Esophagus squamous epithelium (tissue), 5 donors: Measurements from ENCODE around the gene PLCXD3. TPM values are rescaled to one million over a fixed set of nuclear protein-coding genes. Genes with fewer than 3 reads are reported as not detected.

ENCODE experiments used
- DNase-seq: peaks from one replicate; lab custom pipeline; 2025; lab: John Stamatoyannopoulos, UW
- H3K27ac ChIP-seq, 4 donors: fragments of 200-600 bp; sonication (generic); one replicate each; pipeline ENCODE4 v1.5.1; 2016 to 2019; ENCODE audit warnings: mild to moderate bottlenecking in 1 of 4
- H3K27me3 ChIP-seq, 4 donors: fragments of 200-600 bp; sonication (generic); 1 replicate in 3 of 4; 2 replicates in 1 of 4; pipeline versions ENCODE4 v1.5.1 to v1.6.0; 2017 to 2021; ENCODE audit warnings: antibody characterized with exemption in 1 of 4
- H3K36me3 ChIP-seq, 3 donors: fragments of 200-600 bp; sonication (generic); one replicate each; pipeline ENCODE4 v1.5.1; 2016 to 2019
- H3K4me1 ChIP-seq, 3 donors: fragments of 200-600 bp; sonication (generic); one replicate each; pipeline ENCODE4 v1.5.1; 2017 to 2019
- H3K4me3 ChIP-seq, 4 donors: fragments of 200-600 bp; sonication (generic); 1 replicate in 3 of 4; 2 replicates in 1 of 4; pipeline ENCODE4 v1.5.1; 2016 to 2019; ENCODE audit warnings: mild to moderate bottlenecking in 2 of 4, moderate library complexity in 1 of 4
- H3K9me3 ChIP-seq, 3 donors: fragments of 200-600 bp; sonication (generic); one replicate each; pipeline ENCODE4 v1.5.1; 2016 to 2019
- POLR2A ChIP-seq, 4 donors: fragments of 450-650 bp; IDR thresholded peaks; one replicate each; pipeline ENCODE4 v1.6.1; 2017; ENCODE audit warnings: antibody characterized with exemption in 4 of 4, mild to moderate bottlenecking in 4 of 4, moderate library complexity in 3 of 4
- WGBS, 2 donors: methylation state at CpG; one replicate each; pipeline ENCODE4 v1.1.5; 2018; 5-methylcytosine and 5-hydroxymethylcytosine counted together
- intact Hi-C: fragments of 100-400 bp; cut with DNase I; formaldehyde crosslinking; loops from one replicate; pipeline ENCODE4 v1.15.0; 2022
- total RNA-seq, 4 donors: library from RNA; depleted of rRNA; stranded (reverse); fragments of >200 nt; gene quantifications; one replicate each; pipeline ENCODE4 v1.1.0, GENCODE V29; 2016
- TF ChIP-seq, protein P1 (sequence below), 6 experiments: fragments of 450-650 bp in 4 of 6; fragments of 200-600 bp in 2 of 6; sonication (generic) in 2 of 6; IDR thresholded peaks; one replicate each; pipeline ENCODE4 v1.5.1; 2016 to 2019; ENCODE audit warnings: antibody characterized with exemption in 6 of 6, mild to moderate bottlenecking in 4 of 6, moderate library complexity in 4 of 6
- donor health status: DM: yes; HTN: yes; CAD: no.

PLCXD3 gene
- total RNA-seq, 4 donors from 2014 or later = 0.13 to 1.5 (median 0.94) TPM; not detected in 1

GRCh38 chr5:41266377-41266776, 244.0 kb downstream of the PLCXD3 start:
- TF ChIP-seq POLR2A (IDR thresholded peaks at IDR 0.05) = no peak
- TF ChIP-seq, protein P1, sequence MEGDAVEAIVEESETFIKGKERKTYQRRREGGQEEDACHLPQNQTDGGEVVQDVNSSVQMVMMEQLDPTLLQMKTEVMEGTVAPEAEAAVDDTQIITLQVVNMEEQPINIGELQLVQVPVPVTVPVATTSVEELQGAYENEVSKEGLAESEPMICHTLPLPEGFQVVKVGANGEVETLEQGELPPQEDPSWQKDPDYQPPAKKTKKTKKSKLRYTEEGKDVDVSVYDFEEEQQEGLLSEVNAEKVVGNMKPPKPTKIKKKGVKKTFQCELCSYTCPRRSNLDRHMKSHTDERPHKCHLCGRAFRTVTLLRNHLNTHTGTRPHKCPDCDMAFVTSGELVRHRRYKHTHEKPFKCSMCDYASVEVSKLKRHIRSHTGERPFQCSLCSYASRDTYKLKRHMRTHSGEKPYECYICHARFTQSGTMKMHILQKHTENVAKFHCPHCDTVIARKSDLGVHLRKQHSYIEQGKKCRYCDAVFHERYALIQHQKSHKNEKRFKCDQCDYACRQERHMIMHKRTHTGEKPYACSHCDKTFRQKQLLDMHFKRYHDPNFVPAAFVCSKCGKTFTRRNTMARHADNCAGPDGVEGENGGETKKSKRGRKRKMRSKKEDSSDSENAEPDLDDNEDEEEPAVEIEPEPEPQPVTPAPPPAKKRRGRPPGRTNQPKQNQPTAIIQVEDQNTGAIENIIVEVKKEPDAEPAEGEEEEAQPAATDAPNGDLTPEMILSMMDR (IDR thresholded peaks at IDR 0.05) = no peak
- Histone ChIP-seq H3K4me1 (no peaks in the 10 kb centered on the region), H3K36me3 (no peaks in the 10 kb centered on the region), H3K27me3 (no peaks in the 10 kb centered on the region), H3K27ac (no peak overlapping the region), H3K9me3 (no peaks in the 10 kb centered on the region), H3K4me3 (no peak overlapping the region)
- no peak for DNase-seq
- WGBS, 2 donors = 50 to 57% methylated on average over 2 of the region's 2 CpGs
- intact Hi-C loops = no loop called here

GRCh38 chr5:41264019-41264418, 246.4 kb downstream of the PLCXD3 start:
- Histone ChIP-seq H3K4me1 (no peaks in the 10 kb centered on the region), H3K36me3 (no peaks in the 10 kb centered on the region), H3K9me3 (no peaks in the 10 kb centered on the region), H3K27me3 (no peaks in the 10 kb centered on the region), H3K4me3 (no peak overlapping the region), H3K27ac (peak overlapping the region in 2 of 4 donors; percentile 12 to 19)
- DNase-seq = no peak
- intact Hi-C loops = no loop called here
- WGBS, 2 donors = 40 to 42% methylated on average over 3 of the region's 3 CpGs
- TF ChIP-seq, protein P1 (IDR thresholded peaks at IDR 0.05) = no peak
- TF ChIP-seq POLR2A (IDR thresholded peaks at IDR 0.05) = no peak

- no peak for DNase-seq
- TF ChIP-seq POLR2A (IDR thresholded peaks at IDR 0.05) = no peak
- intact Hi-C loops = no loop called here
- peak overlapping the region in 1 of 4 donors; percentile 19 for H3K27ac ChIP-seq
- H3K4me1 ChIP-seq = no peaks in the 10 kb centered on the region
- no peaks in the 10 kb centered on the region for H3K36me3 ChIP-seq
- 76 to 79% methylated on average over 2 of the region's 2 CpGs for WGBS, 2 donors
- H3K4me3 ChIP-seq = no peak overlapping the region
- H3K27me3 ChIP-seq = no peaks in the 10 kb centered on the region
- no peaks in the 10 kb centered on the region for H3K9me3 ChIP-seq
Observed at GRCh38 chr5:41263335-41263734, 247.1 kb downstream of the PLCXD3 start.
